Panc1 (cell line): ENCODE data around the gene GRIN2A. TPM values are rescaled to one million over a fixed set of nuclear protein-coding genes. Genes with fewer than 3 reads are reported as not detected.
A peak's percentile ranks its signal among the peaks of the same experiment; 100 is the strongest.

ENCODE experiments used
- ATAC-seq: fragments of 200-7000 bp; cut with Tn5 transposase; 2 replicates; pipeline ENCODE4 v1.9.1; 2020; ENCODE audit warnings: mild to moderate bottlenecking, moderate library complexity
- BruUV-seq: library from RNA; stranded (reverse); fragments of 400-500 nt; replicated peaks from 2 replicates; lab custom pipeline; 2021; lab: Mats Ljungman, UMichigan
- CTCF ChIA-PET: fragments of 300-600 bp; sonication (Branson Sonifier 250); formaldehyde crosslinking; loops from one replicate; lab custom pipeline; 2022; ENCODE audit warnings: antibody characterized with exemption; lab: Charles Lee
- POLR2A ChIA-PET: fragments of 300-600 bp; sonication (Branson Sonifier 250); formaldehyde crosslinking; loops from one replicate; lab custom pipeline; 2022; ENCODE audit warnings: antibody characterized with exemption; lab: Charles Lee
- DNase-seq: peaks from one replicate; pipeline ENCODE4 v3.0.0-alpha.2; 2010; ENCODE audit warnings: low read depth, low spot score
- H3K27ac ChIP-seq: 2 replicates; pipeline ENCODE4 v1.5.1; 2011; ENCODE audit warnings: mild to moderate bottlenecking, low read length, inconsistent platforms
- H3K27me3 ChIP-seq: fragments of 200-500 bp; sonication (Bioruptor generic); 2 replicates; pipeline ENCODE4 v1.6.0; 2014; ENCODE audit warnings: low read length, inconsistent platforms; ENCODE audit not compliant: control insufficient read depth, insufficient read depth
- H3K36me3 ChIP-seq: fragments of 200-500 bp; sonication (Bioruptor generic); 2 replicates; pipeline ENCODE4 v1.5.1; 2014; ENCODE audit warnings: inconsistent platforms, mild to moderate bottlenecking, low read length, moderate library complexity; ENCODE audit not compliant: control insufficient read depth, insufficient read depth
- H3K4me1 ChIP-seq: 2 replicates; pipeline ENCODE4 v1.5.1; 2011; ENCODE audit warnings: inconsistent platforms, mild to moderate bottlenecking, low read length, moderate library complexity; ENCODE audit not compliant: control insufficient read depth, insufficient read depth
- H3K4me3 ChIP-seq, 2 experiments: 2 replicates each; pipeline ENCODE4 v1.5.1; 2011 to 2012; ENCODE audit warnings: low read depth in 2 of 2, low read length in 2 of 2, mild to moderate bottlenecking in 2 of 2, inconsistent platforms in 1 of 2, moderate library complexity in 1 of 2
- H3K9me3 ChIP-seq: fragments of 200-500 bp; sonication (Bioruptor generic); 2 replicates; pipeline ENCODE4 v1.5.1; 2014; ENCODE audit warnings: low read depth, mild to moderate bottlenecking, inconsistent platforms, low read length, moderate library complexity; ENCODE audit not compliant: control insufficient read depth, insufficient read depth
- CTCF ChIP-seq: fragments of 450-650 bp; IDR thresholded peaks from 2 replicates; pipeline ENCODE4 v1.5.1; 2017; ENCODE audit warnings: mild to moderate bottlenecking
- POLR2AphosphoS5 ChIP-seq: IDR thresholded peaks from 2 replicates; pipeline ENCODE4 v1.6.1; 2012; ENCODE audit warnings: mild to moderate bottlenecking, low read depth, low read length, moderate library complexity
- REST ChIP-seq, 2 experiments: IDR thresholded peaks; 2 replicates each; pipeline ENCODE4 v1.6.1; 2011 to 2012; ENCODE audit warnings: low read depth in 2 of 2, control low read depth in 1 of 2, low read length in 1 of 2, mild to moderate bottlenecking in 1 of 2, moderate library complexity in 1 of 2; ENCODE audit not compliant: insufficient read depth in 1 of 2
- SIN3A ChIP-seq: IDR thresholded peaks from 2 replicates; pipeline ENCODE4 v1.6.1; 2012; ENCODE audit warnings: low read depth, mild to moderate bottlenecking, low read length, moderate library complexity, borderline replicate concordance; ENCODE audit not compliant: insufficient read depth
- TCF7L2 ChIP-seq: IDR thresholded peaks from 2 replicates; pipeline ENCODE4 v1.6.1; 2011; ENCODE audit warnings: mild to moderate bottlenecking, low read depth, low read length, inconsistent platforms
- in situ Hi-C: cut with HindIII; loops from 2 replicates; pipeline ENCODE4 v1.10.0; 2016; ENCODE audit warnings: low sequenced_read_pairs, low pct_unique_long_range_greater_than_20kb
- intact Hi-C: fragments of 100-400 bp; cut with micrococcal nuclease; formaldehyde crosslinking; loops from one replicate; pipeline ENCODE4 v1.10.0; 2022; ENCODE audit not compliant: unreplicated experiment
- total RNA-seq: library from RNA; stranded (reverse); gene quantifications from one replicate; pipeline ENCODE4 v1.2.1, GENCODE V29; 2021; ENCODE audit not compliant: unreplicated experiment

Gene GRIN2A
- total RNA-seq, 1 experiment from 2014 or later = 12.3 TPM

GRCh38 chr16:10086620-10087019, 95.6 kb downstream of the GRIN2A start:
- H3K4me1 ChIP-seq = peaks cover 31% of the 10 kb centered on the region
- in situ Hi-C loops = no loop called here
- H3K27me3 ChIP-seq = no peaks in the 10 kb centered on the region
- H3K36me3 ChIP-seq = no peaks in the 10 kb centered on the region
- peak overlapping the region; percentile 46; the same call in 1 of the 2 replicates for H3K27ac ChIP-seq
- TF ChIP-seq SIN3A = no peak
- no peak for TF ChIP-seq REST (IDR thresholded peaks at IDR 0.05; ENCODE audit: insufficient read depth in 1 of 2, low read depth in 2 of 2, low read length in 1 of 2)
- TF ChIP-seq TCF7L2 = no peak
- TF ChIP-seq POLR2AphosphoS5 = no peak
- no peak for TF ChIP-seq CTCF
- intact Hi-C loops = no loop called here
- no peak overlapping the region for H3K4me3 ChIP-seq
- DNase-seq = no peak
- BruUV-seq = no TSS peak
- no peak for ATAC-seq
- ChIA-PET CTCF (interaction anchor here (0.6 kb wide), 1 partner anchor 1131 kb away, joined by 5 read pairs; no protein-coding TSS in a partner anchor), POLR2A (interaction anchor here (0.9 kb wide), 1 partner anchor 9 kb away, joined by 3 read pairs; no protein-coding TSS in a partner anchor)
- H3K9me3 ChIP-seq = peaks cover 7% of the 10 kb centered on the region; the same call in 1 of the 2 replicates

GRCh38 chr16:10085078-10085798, 97.0 kb downstream of the GRIN2A start:
- intact Hi-C loops (no loop called here), in situ Hi-C loops (no loop called here)
- no TSS peak for BruUV-seq
- H3K27ac ChIP-seq = peak overlapping the region; percentile 66
- ChIA-PET CTCF (no interaction called here), POLR2A (no interaction called here)
- H3K4me1 ChIP-seq = peaks cover 43% of the 10 kb centered on the region
- DNase-seq (no peak), ATAC-seq (no peak)
- no peak overlapping the region for H3K4me3 ChIP-seq
- H3K9me3 ChIP-seq = peaks cover 4% of the 10 kb centered on the region; the same call in 1 of the 2 replicates
- TF ChIP-seq CTCF (no peak), POLR2AphosphoS5 (no peak), REST (IDR thresholded peaks at IDR 0.05; ENCODE audit: insufficient read depth in 1 of 2, low read depth in 2 of 2, low read length in 1 of 2) (no peak), TCF7L2 (peak; percentile 65)
- no peaks in the 10 kb centered on the region for H3K36me3 ChIP-seq
- H3K27me3 ChIP-seq = no peaks in the 10 kb centered on the region
